Kidney tubule cell (primary cell): ENCODE measurements around the gene THADA.
A peak's percentile ranks its signal among the peaks of the same experiment; 100 is the strongest.

Experiments used
- DNase-seq: peaks from one replicate; pipeline ENCODE4 v3.0.0-alpha.2; 2018; ENCODE audit warnings: low spot score

THADA gene

DNA sequence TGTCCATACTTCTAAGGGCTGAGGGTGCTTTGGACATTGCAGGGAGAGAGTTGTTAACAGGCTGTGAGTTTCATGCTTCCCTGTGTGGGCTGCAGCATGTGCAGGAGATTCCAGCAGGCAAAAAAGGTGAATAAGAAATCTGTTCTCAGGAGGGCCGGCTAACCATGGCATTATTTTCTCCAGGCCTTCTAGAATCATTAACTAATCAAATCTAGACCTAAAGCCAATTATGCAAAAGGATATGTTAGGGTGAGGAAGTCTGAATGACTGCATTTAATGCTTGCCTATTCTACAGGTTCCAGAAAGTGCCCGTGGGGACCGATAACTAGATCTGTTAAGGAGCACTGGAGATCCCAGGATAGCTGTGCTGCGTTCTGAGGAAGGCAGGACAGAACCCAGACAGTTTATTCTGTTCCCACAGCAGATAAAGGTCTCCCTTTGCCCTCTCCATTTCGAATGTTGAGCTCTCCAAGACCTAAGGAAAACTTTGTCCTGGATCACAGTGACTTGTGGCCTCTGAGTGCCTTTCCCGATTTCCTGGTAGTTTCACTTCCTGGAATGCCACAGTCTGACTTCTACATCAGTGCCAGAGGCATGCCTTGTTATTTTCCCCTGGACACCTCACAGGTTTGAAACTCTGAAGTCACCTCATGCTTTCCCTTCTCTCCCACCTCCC lies 319.4 kb downstream of the THADA start:
- DNase-seq: peak; percentile 91

DNA sequence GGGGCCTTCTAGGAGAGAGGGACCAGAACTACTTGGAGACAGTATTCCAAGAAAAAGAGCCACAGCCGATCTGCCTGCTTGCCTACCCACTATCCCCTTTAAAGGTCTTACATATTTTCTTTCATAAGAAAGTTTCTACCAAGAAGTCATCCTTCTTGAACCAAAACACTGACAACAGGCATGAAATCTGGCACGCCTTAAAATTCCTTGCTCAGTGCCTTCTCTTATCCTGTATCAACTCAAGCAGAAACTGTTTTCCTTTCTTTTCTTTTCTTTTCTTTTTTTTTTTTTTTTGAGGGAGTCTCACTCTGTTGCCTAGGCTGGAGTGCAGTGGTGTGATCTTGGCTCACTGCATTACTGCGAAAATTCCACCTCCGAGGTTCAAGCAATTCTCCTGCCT lies 321.1 kb downstream of the THADA start:
- DNase-seq: no peak

DNA sequence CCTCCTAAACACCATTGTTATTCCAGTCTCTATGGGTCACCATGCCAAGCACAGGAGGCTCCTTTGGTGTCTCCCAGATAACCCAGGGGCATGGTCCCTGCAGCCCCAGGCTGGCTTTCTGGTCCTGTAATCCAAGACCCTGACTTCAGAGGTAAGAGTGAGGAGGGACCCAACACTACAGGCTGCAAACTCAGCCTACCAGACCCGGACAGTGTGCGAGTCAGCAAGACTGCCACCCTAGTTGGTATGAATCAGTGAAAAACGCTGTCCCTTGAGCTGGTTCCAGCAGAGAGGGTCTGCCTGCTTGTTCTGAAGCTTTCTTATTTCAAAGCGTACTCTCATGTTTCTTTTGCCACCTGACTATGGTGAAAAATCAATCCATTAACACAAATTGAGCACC lies 321.8 kb downstream of the THADA start:
- peak; percentile 57 for DNase-seq

DNA sequence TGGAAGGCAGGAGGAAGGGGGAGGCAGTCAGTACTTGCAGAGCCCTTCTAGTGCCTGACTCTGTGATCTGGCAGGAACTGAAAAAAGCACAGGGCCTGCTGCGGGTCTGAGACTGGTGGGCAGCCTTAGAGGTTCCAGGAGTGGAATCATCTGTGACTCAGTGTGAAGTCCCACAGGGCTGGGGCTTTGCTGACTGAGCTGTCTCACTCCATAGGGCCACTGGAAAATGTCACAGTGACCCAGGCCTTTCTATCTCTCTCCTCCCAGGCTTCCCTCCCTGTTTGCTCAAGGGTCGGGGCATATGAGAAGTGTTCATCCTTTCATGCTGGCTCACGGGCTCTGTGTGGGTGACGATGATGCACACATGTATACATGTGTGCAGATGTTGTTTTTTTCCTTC lies 322.3 kb downstream of the THADA start:
- peak; percentile 64 for DNase-seq

DNA sequence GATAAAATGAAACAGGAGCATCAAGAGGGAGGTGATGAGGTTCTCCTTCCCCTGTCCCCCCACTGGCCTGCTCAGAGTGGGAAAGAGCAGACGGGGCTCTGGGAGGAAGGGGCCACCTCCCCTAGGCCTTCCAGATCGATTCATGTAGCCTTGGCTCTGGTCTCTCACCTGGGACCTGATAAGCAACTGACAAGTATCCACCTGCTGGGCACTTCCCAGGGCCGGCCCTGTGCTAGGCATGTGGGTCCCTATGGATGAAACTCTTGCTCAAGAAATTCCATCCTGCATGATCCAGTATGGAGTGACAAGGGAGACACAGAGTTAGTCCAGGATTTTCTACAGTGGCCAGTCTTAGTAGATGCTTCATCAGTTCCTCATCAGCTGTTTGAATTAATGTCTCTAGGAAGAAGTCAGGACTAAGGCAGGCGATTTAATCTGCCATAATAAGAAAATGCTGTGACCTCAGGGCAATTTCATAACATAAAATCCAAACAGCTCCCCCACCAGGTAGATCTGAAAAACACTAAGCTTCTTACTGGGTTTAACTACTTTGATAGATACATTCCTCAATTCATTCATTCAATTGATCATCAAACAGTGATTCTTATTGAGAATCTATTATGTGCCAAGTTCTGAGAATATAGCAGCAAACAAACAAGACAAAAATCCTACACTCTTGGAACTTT lies 324.8 kb downstream of the THADA start:
- no peak for DNase-seq

DNA sequence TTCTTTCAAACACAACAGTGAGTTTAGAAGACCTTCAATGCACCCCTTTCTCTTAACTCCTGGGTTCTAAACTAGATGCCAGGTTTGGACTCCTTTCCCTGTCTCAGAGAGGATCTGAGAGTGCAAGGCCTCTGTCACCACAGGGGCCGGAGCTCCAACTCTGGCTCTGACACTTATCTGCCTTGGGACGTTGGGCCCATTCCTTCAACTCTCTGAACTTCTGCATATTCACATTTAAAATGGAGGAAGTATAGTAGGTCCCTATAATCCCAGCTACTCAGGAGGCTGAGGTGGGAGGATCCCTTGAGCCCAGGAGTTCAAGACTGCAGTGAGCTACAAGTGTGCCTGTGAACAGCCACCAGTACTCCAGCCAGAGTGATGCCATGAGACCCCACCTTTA lies 325.4 kb downstream of the THADA start:
- no peak for DNase-seq

DNA sequence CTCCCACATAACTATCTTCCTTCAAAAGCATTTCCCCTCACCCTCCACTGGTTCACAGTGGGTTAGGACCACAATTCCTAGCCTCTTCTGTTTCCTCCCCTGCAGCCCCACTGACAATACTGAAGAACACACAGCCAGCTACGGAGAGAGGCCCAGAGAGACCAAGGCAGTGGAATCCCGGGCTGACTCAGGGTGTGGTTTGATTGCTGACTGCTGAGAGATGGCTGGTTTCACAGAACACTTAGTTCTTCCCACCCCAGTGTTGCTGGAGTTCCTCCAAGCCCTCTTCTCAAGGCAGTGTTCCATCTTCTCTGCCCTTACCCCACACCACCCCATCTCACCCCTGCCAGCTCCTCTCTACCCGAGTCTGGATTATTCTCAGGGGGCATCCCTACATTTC lies 326.1 kb downstream of the THADA start:
- peak; percentile 27 for DNase-seq

DNA sequence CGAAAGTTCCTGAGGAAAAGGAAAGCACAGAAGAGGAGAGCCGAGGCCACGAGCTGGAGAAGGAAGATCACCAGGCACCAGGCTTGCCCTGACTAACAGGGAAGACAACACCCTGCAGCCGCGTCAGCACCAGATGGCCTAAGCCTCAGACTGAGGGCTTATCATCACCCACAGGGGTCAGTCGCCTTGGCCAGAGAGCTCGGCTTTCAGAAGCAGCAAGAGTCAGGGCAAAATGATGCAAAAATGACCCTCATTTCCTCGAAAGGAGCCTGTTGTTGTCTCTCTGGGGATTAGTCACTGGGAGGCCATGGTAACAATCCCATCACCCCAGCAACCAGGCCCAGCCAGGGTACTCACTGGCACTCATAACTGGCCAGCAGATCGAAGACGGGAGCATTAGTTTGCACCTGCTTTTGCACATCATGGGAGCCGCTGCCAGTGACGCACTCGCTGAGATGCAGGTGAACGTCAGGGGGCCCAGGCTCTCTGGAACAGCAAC lies 326.7 kb downstream of the THADA start:
- peak; percentile 74 for DNase-seq

DNA sequence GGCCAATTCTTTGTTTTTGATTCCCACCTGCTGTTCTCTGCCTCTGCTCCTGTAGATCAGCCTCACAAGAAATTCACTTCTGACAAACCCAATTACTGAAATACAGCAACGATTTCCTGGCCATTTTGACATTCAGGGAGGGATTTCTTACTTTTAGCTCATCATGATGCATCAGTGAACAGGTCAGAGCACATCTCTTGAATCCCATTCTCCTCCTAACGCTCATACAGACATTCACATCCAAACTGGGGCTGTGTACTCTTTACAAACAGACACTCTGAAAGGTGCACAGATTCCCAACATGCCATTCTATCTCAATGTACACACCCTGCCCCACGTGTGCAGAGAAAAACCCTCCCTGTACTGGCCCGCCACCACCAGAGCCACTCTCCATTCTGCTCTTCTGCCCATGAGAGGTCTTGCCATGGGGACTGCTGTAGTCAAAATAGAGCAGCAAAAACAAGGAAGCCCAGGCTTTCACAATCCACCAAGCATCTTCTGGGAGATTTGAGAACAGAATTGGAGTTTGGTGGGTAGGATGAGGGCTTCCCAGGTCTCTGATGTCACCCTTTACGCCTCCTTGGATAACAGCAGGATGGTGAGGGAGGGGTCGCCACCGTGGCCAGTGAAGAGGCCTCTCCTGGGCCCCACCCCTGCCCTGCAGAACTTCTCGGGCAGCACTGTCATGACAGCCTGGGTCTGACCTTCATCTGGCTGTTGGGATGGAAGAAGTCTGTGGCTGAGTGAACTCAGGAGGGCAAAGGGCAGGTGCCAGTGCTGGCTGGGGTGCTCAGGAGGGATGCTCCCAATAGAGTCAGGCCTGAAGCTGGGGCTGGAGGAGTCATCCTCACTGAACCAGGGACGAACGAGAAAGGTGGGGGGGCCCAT lies 327.5 kb downstream of the THADA start:
- DNase-seq: no peak

DNA sequence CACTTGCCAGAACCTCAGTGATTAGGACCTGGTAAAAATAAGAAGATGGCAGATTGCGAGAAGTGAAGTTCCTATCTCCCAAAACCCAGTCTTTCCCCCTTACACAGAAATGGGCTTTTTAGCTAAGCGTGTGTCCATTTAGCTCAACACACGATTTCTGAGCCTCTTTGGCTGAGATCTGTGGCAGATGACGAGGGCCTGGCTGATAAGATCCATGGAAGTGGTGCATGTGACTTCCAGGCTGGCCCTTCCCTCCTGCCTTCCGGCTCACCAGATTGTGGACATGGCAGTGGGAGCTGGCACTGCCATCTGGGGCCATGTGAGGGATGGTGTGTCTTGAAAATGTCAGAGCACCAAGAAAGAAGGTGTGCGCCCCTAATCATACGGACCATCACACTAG lies 328.5 kb downstream of the THADA start:
- DNase-seq: no peak

DNA sequence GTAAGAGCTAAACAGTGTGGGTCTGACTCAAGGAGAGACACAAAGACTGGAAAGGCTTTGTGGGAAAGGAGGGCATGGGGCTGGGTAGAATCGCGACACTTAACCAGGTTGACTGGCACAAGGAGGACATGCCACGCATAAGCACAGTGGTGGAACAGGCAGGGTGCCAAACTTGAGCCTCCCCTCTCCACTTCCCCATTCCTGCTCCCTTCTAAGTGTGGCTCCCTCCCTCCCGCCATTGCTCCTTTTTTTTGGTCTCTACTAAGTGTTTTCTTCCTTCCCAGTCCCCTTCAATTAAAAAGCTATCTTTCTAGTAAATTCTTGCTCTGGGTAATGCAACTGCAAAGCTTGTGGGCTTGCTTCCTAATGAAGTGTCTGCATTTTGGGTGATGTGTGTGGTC lies 329.1 kb downstream of the THADA start:
- DNase-seq: peak; percentile 31

DNA sequence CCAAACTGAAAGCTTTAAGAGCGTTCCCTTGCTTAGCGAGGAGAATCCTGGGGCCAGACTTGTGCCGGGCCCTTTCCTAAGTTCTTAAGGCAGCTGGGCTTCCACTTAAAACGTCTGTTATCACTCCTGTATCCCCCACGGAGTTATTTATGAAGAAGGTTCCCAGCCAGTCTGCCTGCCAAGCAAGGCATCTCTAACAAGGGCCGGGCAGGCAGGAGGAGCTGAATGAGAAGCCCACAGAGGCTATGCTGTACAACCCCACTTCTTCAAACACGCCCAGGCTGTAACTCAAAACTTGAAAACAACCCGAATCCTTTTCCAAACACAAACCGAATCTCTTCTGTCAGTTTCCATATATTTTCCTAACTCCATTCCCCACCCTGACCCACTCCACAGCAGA lies 330.4 kb downstream of the THADA start:
- no peak for DNase-seq

DNA sequence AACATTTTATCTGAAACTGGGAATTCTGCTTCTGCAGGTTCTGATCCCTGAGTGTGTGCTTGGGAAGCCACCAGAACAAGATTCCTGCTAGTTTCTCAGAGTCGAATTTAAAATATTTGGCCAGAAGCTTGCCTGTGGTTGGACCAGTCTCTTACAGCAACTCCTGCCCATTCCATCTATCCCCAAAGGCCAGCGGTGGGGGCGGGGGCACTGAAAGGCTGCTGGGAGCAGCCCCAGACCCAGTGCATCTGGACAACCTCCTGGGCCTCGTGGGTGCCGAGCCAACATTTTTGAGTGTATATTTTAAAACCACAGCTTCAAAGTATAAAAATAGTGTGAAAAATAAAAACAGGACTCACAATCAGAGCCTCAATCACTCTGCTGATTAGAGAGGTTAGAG lies 330.8 kb downstream of the THADA start:
- no peak for DNase-seq

DNA sequence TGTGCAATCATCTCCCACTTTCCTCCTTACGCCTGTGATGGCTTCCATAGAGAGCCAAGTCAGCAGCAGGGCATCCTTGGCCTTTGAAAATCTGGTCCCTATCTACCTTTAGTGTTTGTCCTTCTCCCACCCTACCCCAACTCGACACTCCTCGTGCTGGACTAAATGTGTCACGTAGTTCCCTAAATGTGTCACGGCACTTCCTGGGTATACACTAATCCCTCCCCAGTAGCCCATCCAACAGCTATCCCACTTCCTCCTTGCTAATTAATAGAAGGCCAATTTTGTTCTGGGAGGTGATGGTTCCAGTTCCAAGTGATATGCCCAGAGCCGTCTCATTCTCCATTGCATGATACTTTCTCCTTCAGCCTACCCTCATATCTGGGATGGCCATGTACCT lies 332.9 kb downstream of the THADA start:
- DNase-seq: no peak

DNA sequence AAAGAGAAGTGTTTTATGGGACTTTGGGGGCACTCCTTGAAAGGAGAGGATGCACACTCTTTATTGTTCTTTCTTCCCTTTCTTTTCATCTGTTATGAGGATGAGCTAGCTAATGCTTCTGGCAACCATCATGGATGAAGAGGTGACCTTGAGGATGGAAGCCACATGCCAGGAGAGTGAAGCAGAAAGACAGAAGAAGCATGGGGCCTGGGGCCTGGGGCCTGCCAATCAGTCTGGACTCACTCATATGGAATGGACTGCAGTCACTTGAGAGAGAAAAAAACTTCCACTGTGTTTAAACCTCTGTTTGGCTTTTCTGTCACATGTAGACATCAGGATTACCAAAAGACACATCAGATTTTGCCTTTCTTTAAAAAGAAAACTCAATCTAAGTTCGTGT lies 333.6 kb downstream of the THADA start:
- no peak for DNase-seq

DNA sequence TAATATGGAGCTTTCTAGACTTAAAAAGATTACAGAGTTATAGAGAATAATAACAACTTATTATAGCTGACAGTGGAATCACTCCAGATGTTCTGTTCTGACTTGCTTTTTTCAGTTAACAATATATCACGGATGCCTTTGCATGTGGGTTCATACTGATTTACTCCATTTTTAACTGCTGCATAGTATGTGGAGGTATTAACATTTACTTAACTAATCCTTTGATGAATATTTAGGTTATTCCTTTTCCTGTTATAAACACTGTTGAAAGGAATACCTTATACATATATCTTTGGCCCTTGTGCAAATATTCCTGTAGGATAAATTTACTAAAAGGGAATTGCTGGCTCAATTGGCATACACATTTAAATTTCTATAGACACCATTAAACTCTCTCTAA lies 336.3 kb downstream of the THADA start:
- DNase-seq: no peak

DNA sequence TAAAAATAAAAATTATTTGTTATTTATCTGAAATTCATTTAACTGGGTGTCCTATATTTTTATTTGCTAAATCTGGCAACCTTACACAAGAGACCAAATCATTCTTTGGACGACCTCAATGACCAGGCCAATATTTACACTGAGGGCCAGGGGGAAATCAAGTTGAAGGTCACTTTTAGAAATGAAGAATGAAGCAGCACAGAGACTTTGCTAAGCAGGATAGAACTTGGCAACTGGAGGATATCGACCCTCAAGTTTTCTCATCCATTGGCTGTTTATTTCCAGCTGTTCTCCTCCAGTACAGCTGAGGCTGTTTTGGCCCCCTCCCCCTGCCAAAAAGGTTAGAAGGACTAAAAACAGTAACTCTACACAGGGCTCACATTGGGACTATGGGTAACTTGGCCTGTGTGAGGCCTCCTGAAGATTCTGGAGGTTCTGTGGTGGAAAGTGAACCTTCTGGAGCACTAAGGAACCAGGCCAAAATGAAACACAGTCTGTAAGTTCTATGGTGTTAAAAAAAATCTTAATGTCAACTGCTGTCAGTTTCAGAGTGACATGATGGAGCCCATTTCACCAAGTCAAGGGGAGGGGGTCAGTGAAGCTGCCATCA lies 337.2 kb downstream of the THADA start:
- no peak for DNase-seq

DNA sequence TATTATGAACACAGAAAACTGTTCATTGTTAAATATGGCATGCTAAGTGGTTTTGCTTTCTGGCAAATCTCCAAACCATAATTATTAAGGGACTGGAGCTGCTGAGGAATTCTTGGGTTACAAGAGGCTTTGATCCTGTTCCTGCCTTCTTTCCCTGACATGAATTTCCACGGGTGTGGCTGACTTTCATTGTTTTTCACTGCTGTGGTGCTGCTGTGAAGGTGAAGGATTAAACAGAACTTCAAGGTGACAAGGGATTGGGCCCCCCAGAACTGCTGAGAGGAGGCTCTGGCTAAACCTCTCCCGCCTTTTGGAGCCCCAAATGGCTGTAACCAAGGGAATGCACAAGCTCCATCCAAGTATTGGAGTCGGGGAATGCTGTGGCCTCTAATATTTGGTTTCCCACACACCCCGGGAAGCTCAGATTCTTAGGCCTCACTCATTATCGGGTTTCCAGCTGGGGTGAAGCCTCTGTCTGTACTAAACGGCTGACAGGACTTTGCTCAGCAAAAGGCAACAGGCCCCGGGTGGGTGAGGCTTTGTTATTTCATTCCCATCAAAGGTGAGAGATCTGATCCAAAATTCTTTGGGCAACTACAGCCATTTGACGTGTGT lies 340.4 kb downstream of the THADA start:
- no peak for DNase-seq

DNA sequence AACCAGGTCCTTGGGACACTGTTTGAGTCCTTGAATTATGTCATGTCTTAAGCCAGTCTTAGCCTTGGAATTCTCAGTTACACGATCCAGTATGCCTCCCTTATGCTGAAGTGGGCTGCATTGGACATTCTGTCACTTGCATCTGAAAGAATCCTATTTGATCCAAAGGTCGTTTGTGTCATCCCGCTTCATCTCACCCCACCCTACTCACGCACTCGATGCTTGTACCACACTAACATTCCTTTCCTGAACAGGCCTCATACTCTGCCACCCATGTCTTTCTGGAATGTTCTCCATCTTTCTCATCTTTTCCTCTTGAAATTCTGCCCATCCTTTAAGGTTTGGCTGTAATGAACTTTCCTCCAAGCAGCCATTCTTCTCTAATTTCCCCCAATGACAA lies 341.5 kb downstream of the THADA start:
- DNase-seq: no peak

DNA sequence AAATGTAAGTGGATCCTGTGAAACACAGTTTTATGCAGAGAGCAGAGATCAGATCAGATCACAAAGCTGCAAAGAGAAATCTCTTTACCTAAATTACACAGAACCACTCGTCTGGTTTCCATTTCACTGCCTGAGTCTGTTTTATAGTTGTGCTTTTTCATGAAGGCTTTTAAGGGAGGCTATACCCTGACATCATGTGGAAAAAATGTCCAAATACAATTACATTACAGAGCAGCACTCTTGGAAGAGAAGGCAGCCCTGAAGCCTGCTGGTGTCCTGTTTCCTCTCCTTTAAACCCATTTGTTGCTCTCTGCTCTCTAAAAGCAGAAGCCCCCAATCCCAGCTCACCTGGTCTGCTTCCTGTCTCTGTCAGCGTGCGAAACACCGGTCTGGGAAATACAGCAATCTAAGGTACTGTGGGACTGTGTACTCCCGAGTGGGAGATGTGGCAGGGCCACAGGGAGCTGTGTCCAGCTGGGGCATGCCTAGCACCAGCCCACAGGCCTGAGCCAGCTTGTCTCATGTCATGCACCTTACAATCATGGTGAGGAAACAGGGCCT lies 344.6 kb downstream of the THADA start:
- DNase-seq: peak; percentile 22

DNA sequence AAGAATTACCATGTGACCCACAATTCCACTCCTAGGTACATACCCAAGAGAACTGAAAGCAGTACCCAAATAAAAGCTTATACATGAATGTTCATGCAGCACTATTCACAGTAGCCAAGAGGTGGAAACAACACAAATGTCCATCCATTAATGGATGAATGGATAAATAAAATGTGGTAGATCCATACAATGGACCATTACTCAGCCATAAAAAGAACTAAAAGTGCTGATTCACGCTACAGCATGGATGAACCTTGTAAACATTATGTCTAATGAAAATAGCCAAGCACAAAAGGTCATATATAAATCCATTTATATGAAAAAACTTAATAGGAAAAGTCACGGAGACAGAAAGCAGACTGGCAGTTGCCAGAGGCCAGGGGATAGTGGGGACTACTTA lies 345.8 kb downstream of the THADA start:
- DNase-seq: no peak

DNA sequence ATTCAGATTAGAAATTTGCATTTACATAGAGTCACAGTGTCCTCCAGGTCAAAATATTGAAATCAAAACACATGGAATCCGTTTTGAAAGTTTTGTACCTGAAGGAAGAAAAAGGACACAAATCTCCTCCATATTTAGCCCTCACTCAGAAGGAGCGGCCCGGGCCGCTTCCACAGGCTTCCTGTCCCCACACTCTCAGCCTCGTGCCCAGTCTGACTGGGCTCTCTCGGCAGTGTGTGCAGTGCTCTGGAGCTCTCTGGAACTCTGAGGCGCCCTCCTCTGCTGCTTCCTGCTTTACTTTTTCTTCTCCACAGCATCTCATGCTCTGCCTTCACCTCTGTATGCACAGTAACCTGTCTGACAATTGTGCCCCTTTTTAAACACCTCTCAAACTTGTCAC lies 347.2 kb downstream of the THADA start:
- no peak for DNase-seq
